ENCODE data around the gene YWHAQ.

- TF ChIP-seq, protein P1, sequence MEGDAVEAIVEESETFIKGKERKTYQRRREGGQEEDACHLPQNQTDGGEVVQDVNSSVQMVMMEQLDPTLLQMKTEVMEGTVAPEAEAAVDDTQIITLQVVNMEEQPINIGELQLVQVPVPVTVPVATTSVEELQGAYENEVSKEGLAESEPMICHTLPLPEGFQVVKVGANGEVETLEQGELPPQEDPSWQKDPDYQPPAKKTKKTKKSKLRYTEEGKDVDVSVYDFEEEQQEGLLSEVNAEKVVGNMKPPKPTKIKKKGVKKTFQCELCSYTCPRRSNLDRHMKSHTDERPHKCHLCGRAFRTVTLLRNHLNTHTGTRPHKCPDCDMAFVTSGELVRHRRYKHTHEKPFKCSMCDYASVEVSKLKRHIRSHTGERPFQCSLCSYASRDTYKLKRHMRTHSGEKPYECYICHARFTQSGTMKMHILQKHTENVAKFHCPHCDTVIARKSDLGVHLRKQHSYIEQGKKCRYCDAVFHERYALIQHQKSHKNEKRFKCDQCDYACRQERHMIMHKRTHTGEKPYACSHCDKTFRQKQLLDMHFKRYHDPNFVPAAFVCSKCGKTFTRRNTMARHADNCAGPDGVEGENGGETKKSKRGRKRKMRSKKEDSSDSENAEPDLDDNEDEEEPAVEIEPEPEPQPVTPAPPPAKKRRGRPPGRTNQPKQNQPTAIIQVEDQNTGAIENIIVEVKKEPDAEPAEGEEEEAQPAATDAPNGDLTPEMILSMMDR (IDR thresholded peaks at IDR 0.05): no peak
- no peak for TF ChIP-seq ZFX (IDR thresholded peaks at IDR 0.05; ENCODE audit: borderline replicate concordance)
These were observed 28.2 kb upstream of the YWHAQ start for GRCh38 chr2:9658972-9659371.

All from 22Rv1 (cell line).